ENCODE data around the gene TMEM63C. TPM values are rescaled to one million over a fixed set of nuclear protein-coding genes. Genes with fewer than 3 reads are reported as not detected.

TMEM63C gene
- total RNA-seq, 1 experiment from 2014 or later, result 5.4 TPM

- TF ChIP-seq EZH2 (IDR thresholded peaks at IDR 0.05; ENCODE audit: low read length, unreplicated experiment), result no peak
- no peak for TF ChIP-seq CTCF (conservative IDR thresholded peaks at IDR 0.05; ENCODE audit: low read depth, low read length)
- no peak for TF ChIP-seq EZH2phosphoT487 (IDR thresholded peaks at IDR 0.05; ENCODE audit: borderline replicate concordance, low read length)
- BruUV-seq (replicated peaks), result no TSS peak
- H4K20me1 ChIP-seq (ENCODE audit: low read length), result no peaks in the 10 kb centered on the region
- POLR2A ChIA-PET (ENCODE audit: unreplicated experiment), result no interaction called here
- peaks cover 86% of the 10 kb centered on the region for H3K27me3 ChIP-seq (ENCODE audit: low read length)
- H3F3A ChIP-seq (ENCODE audit: low read length, unreplicated experiment), result no peaks in the 10 kb centered on the region
- CTCF ChIA-PET, result interaction anchor here (0.7 kb wide), 1 partner anchor 498 kb away, joined by 4 read pairs; no protein-coding TSS in a partner anchor
- no peak for ATAC-seq
- H3K79me2 ChIP-seq (ENCODE audit: low read length), result no peaks in the 10 kb centered on the region
- DNase-seq, result no peak
- H3K4me3 ChIP-seq (ENCODE audit: low read length), result no peak overlapping the region
- no peaks in the 10 kb centered on the region for H3K36me3 ChIP-seq (ENCODE audit: low read depth, low read length)
- no peak overlapping the region for H3K27ac ChIP-seq (ENCODE audit: low read length)
- H3K4me1 ChIP-seq (ENCODE audit: insufficient read depth, low read length), result peaks cover 13% of the 10 kb centered on the region
- intact Hi-C loops (cut with micrococcal nuclease), result no loop called here
- H3K9ac ChIP-seq (ENCODE audit: low read length), result no peak overlapping the region
- H2AFZ ChIP-seq (ENCODE audit: low read length), result no peak overlapping the region
- H3K9me2 ChIP-seq (replicated peaks; ENCODE audit: low read length), result no peaks in the 10 kb centered on the region
- H3K9me3 ChIP-seq (ENCODE audit: low read length), result no peaks in the 10 kb centered on the region
- no peak overlapping the region for H3K4me2 ChIP-seq (ENCODE audit: low read length)
Observed at GRCh38 chr14:77143071-77143470, 38.5 kb upstream of the TMEM63C start.

GRCh38 chr14:77144412-77145115, 37.0 kb upstream of the TMEM63C start:
- H3K4me1 ChIP-seq (ENCODE audit: insufficient read depth, low read length), result peaks cover 13% of the 10 kb centered on the region
- ChIA-PET CTCF (no interaction called here), POLR2A (ENCODE audit: unreplicated experiment) (no interaction called here)
- no peaks in the 10 kb centered on the region for H4K20me1 ChIP-seq (ENCODE audit: low read length)
- no peak for TF ChIP-seq EZH2 (IDR thresholded peaks at IDR 0.05; ENCODE audit: low read length, unreplicated experiment)
- TF ChIP-seq EZH2phosphoT487 (IDR thresholded peaks at IDR 0.05; ENCODE audit: borderline replicate concordance, low read length), result no peak
- TF ChIP-seq CTCF (conservative IDR thresholded peaks at IDR 0.05; ENCODE audit: low read depth, low read length), result no peak
- no TSS peak for BruUV-seq (replicated peaks)
- H3K4me2 ChIP-seq (ENCODE audit: low read length), result no peak overlapping the region
- no peak overlapping the region for H3K4me3 ChIP-seq (ENCODE audit: low read length)
- no peak for ATAC-seq
- H3K9ac ChIP-seq (ENCODE audit: low read length), result no peak overlapping the region
- no peak for DNase-seq
- intact Hi-C loops (cut with micrococcal nuclease), result no loop called here
- no peak overlapping the region for H3K27ac ChIP-seq (ENCODE audit: low read length)
- no peaks in the 10 kb centered on the region for H3K36me3 ChIP-seq (ENCODE audit: low read depth, low read length)
- no peaks in the 10 kb centered on the region for H3K9me3 ChIP-seq (ENCODE audit: low read length)
- H3K9me2 ChIP-seq (replicated peaks; ENCODE audit: low read length), result no peaks in the 10 kb centered on the region
- peaks cover 75% of the 10 kb centered on the region for H3K27me3 ChIP-seq (ENCODE audit: low read length)
- no peaks in the 10 kb centered on the region for H3K79me2 ChIP-seq (ENCODE audit: low read length)
- no peak overlapping the region for H2AFZ ChIP-seq (ENCODE audit: low read length)
- no peaks in the 10 kb centered on the region for H3F3A ChIP-seq (ENCODE audit: low read length, unreplicated experiment)

GRCh38 chr14:77145975-77146740, 35.4 kb upstream of the TMEM63C start:
- intact Hi-C loops (cut with micrococcal nuclease), result no loop called here
- no peak for TF ChIP-seq CTCF (conservative IDR thresholded peaks at IDR 0.05; ENCODE audit: low read depth, low read length)
- no peak for TF ChIP-seq EZH2 (IDR thresholded peaks at IDR 0.05; ENCODE audit: low read length, unreplicated experiment)
- TF ChIP-seq EZH2phosphoT487 (IDR thresholded peaks at IDR 0.05; ENCODE audit: borderline replicate concordance, low read length), result no peak
- Histone ChIP-seq H2AFZ (ENCODE audit: low read length) (no peak overlapping the region), H3K36me3 (ENCODE audit: low read depth, low read length) (no peaks in the 10 kb centered on the region), H4K20me1 (ENCODE audit: low read length) (no peaks in the 10 kb centered on the region), H3K27ac (ENCODE audit: low read length) (no peak overlapping the region), H3K4me1 (ENCODE audit: insufficient read depth, low read length) (no peaks in the 10 kb centered on the region), H3K79me2 (ENCODE audit: low read length) (no peaks in the 10 kb centered on the region), H3K27me3 (ENCODE audit: low read length) (peaks cover 61% of the 10 kb centered on the region), H3K9ac (ENCODE audit: low read length) (no peak overlapping the region), H3K9me3 (ENCODE audit: low read length) (no peaks in the 10 kb centered on the region), H3K9me2 (replicated peaks; ENCODE audit: low read length) (no peaks in the 10 kb centered on the region), H3K4me3 (ENCODE audit: low read length) (no peak overlapping the region), H3F3A (ENCODE audit: low read length, unreplicated experiment) (no peaks in the 10 kb centered on the region), H3K4me2 (ENCODE audit: low read length) (no peak overlapping the region)
- CTCF ChIA-PET, result no interaction called here
- no peak for ATAC-seq
- no TSS peak for BruUV-seq (replicated peaks)
- no peak for DNase-seq
- POLR2A ChIA-PET (ENCODE audit: unreplicated experiment), result no interaction called here

Measured in PC-3 (cell line).